CD4-positive, alpha-beta T cell treated with Interferon gamma for 1 hour (primary cell): Measurements from ENCODE around the gene APOB.

Source experiments
- DNase-seq: peaks from one replicate; pipeline ENCODE4 v3.0.0-alpha.2; 2020

The APOB gene

DNA sequence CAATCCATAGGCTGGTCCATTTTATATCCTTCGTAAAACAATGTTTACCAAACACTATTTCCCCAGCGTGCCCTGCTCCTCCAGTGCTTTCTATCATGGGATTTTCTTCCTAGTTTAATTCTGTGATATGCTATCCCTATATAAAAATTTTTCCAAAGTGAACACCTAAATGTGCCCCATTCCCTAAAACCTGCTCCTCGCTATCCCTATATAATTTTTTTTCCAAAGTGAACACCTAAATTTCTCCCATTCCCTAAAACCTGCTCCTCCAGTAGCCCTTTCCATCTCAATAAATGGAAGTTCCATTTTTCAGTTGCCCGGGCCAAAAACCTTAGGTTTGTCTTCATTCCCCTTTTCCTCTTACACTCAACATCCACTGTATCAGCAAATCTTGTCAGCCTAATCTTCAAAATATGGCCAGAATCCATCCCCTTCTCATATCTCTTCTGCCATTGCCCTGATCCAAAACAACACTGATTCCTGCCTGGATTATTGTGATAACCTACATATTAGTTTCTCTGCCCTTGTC is 26.1 kb downstream of the APOB start:
- no peak for DNase-seq

DNA sequence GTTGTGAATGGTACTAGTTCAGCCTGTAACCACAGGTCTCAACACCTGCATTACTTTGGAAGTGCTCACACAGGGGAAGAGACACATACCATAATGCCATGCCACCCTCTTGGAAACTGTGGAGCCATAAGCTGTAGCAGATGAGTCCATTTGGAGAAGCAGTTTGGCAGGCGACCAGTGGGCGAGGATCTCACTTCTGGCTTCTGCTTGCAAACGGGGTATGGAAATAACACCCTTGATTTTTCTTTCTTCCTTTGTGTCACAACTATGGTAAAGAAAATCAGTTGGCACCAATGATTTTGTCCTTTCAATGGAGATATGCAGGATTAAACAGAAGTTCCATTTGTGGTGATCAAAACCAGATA is 28.6 kb downstream of the APOB start:
- DNase-seq: no peak

DNA sequence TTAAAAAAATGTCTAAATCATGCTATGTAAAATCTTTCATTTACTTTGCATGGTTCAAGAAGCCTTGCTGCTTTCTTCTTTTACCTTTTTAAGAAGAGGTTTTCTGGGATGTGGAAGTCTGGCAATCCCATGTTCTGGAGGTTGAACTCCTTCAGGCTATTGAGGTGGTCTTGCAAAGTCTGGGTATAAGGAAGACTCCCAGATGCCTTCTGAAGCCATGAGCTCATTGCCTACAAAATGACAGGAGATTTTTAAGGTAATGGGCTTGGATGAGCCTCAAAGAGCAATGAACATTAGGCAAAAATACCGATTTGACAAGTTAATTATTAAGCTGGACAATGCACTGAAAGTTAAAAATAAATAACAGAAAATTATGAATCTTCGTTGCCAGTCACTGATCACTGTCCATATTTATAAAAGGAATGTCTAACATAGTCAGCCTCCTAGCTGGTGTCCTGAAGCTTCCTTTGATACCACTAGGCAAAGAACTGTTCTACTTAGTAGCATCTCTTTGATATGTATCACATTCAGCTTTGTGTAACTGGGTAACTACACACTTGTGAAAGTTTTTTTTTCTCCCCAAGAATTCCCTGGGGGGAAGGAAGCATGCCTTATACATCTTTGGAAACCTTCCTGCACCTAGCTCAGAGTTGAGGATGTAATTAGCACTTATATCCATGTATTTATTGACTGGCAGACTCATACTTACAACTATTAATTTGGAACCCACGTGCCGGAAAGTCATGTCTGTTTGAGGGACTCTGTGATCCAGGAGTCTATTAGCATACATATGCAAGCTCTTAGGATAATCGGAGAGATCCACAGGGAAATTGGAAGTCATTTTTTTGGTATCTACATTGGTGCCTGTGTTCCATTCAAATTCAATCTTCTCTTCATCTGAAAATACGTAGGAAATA is 29.3 kb downstream of the APOB start:
- DNase-seq: no peak

DNA sequence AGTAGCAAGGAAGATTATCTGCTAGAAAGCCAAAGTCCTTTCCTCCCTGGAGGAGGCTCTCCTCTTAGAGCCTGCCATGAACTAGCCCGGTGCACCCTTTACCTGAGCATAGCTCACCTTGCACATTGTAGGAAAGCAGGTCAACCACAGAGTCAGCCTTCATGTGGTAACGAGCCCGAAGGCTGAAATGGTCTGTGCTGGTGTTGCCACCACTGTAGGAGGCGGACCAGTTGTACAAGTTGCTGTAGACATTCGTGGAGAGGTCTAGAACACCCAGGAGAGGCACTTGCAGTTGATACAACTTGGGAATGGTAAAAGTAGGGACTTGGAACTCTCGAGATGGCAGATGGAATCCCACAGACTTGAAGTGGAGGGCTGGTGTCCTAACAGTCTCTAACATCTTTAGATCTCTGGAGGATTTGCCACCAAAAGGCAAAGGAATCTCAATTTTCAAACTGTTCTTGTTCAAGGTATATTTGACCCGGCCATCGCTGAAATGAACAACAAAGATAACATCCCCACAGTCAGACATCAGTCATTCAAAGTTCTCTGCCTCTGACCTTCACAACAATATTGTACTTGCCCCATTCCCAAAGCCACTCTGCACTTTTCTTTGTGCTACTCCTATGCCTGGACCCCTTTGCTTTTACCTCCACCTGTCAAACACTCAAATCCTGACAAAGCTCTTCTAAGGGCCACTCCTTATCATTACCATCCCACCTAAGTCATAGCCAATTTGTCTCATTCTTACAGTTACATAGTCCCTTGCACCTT is 30.6 kb downstream of the APOB start:
- no peak for DNase-seq

GRCh38 chr2:21012557-21012937 is 31.3 kb downstream of the APOB start:
- DNase-seq: no peak

- DNase-seq: no peak
Observed at GRCh38 chr2:21011876-21012556, 31.9 kb downstream of the APOB start.

DNA sequence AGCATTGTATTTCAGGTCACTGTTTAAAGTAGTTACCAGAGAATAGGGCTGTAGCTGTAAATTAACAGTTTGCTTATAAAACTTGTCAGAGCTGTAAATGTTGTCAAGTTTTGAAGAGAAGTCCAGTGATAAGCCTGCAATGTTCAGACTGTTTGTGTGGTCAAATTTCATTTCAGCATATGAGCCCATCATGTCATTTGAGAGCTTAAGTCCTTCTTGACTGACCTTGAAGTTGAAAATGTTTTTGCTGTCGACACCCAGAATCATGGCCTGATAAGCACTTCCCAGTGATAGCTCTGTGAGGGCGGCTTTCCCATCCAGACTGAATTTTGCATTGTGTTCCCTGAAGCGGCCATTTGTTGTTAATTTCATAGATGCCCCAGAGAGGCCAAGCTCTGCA is 32.4 kb downstream of the APOB start:
- DNase-seq: no peak

DNA sequence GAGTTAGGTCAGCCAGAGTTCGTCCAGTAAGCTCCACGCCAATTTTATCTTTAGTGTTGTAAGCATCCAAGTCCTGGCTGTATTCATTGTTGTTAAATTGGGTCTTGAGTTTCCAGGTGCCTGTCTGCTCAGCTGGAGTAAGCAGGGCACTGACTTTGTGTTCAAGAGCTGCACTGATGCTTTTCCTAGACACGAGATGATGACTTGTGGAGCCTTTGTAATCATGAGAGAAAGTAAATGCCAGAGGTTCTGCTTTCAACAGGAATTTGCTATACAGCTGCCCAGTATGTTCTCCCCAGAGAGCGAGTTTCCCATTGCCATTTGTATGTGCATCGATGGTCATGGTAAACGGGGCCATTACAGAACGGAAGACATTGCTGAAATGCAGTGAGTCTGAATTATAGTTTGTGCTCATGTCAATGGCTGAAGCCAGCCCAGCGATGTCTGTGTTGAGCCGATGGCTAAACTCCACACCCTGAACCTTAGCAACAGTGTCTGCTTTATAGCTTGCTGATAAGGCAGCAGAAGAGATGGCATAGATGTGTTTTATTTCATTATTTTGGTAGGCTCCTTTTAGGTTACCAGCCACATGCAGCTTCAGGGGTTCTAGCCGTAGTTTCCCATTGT is 32.9 kb downstream of the APOB start:
- DNase-seq: no peak

GRCh38 chr2:21009662-21010225 is 34.1 kb downstream of the APOB start:
- DNase-seq: no peak

DNA sequence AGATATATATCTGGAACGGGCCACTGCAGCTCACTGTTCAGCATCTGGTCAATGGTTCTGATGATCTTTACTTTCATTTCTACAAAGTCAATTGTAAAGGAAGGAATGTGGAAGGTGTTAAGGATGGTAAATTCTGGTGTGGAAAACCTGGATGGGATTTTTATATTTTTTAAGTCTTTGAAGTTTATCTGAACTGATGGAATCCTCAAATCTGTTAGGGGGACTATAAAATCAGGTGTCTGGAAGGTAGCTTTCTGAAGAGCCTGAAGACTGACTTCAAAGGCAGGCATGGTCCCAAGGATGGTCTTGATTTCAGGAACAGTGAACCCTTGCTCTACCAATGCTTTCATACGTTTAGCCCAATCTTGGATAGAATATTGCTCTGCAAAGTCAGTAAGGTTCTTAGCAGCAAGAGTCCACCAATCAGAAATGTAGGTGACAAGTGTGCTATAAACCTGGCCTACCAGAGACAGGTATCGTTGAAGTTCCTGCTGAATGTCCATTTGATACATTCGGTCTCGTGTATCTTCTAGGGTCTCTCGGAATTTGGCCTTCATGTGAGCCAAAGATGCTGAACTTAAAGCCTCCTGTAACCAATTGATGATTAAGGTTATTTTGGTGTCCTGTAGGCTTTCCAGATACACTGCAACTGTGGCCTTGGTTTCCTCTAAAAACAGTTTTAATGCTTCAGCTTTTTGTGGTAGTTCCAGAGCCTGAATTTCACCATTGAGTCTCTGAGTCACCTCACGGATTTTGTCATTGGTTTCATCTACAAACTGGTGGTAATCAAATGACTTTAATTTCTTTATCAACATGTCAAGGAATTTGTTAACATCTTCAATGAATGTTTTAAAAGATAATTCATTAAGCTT is 34.8 kb downstream of the APOB start:
- no peak for DNase-seq

GRCh38 chr2:21008014-21008789 is 35.7 kb downstream of the APOB start:
- DNase-seq: no peak

DNA sequence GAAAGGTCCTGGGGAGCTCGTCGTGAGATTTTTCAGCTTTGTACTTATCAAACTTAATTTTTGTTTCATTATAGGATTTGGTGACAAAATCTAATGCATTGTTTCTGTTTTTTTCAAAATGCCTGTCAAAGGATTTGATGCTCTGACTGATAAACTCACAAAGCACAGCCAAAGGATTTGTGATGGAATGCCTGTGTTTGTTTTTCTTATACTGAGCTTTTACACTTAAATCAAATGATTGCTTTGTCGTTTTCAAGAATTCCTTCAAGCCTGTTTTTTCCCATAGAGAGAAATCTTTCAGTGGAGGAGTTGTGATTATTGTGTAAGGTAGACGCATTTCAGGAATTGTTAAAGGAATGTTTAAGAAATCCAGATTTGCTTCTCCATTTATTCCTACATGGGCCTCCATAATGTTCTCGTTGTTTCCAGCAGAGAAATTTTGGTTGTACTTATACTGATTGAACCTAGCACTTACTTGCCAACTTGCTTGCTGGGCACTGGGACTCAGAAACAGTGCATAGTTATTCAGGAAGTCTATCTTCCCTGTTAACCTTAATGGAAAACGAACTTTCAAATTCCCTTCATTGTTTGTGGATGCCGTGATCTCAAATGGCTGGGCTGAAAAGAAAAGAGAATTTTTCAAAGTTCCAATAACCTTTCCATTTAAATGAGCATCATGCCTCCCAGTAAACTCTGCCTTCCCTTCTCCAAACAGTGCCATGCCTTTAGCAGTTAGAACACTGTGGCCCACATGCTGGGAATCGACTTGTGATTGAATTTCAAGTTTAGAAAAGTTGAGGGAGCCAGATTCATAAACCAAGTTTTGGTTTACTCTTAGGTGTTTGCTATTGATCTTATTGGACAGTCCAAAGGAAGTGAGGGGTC is 36.5 kb downstream of the APOB start:
- no peak for DNase-seq

- no peak for DNase-seq
Observed at GRCh38 chr2:21006423-21007128, 37.3 kb downstream of the APOB start.

- DNase-seq: no peak
Observed at GRCh38 chr2:21005700-21006422, 38.0 kb downstream of the APOB start.

GRCh38 chr2:21005111-21005699 is 38.7 kb downstream of the APOB start:
- DNase-seq: no peak

DNA sequence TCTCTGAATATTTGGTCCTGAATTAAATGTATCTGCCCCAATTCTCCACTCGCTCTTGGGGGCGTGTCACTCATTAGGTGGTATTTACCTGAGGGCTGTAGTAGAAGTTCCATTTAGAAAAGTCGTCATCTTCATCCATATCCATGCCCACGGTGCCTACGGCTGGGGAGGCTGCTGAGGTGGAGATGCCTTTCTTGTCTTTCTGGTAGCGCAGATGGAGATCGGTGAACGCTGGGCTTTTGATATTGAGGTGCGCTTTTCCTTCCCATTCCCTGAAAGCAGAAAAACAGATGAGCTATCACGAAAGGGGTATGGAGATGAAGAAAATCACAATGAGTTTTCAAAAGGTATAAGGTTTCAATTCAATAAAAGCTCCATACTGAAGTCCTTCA is 39.7 kb downstream of the APOB start:
- no peak for DNase-seq

- DNase-seq: no peak
Observed at GRCh38 chr2:21003572-21004180, 40.2 kb downstream of the APOB start.
